OCI-LY7 (cell line): ENCODE results near the gene BTRC. TPM values are rescaled to one million over a fixed set of nuclear protein-coding genes. Genes with fewer than 3 reads are reported as not detected.

Source experiments
- BruUV-seq: library from RNA; stranded (reverse); fragments of 400-500 nt; replicated peaks from 2 replicates; lab custom pipeline; 2021; lab: Mats Ljungman, UMichigan
- CTCF ChIA-PET: fragments of 300-600 bp; sonication (Branson Sonifier 250); formaldehyde crosslinking; loops from one replicate; lab custom pipeline; 2022; ENCODE audit warnings: antibody characterized with exemption; ENCODE audit not compliant: unreplicated experiment; lab: Charles Lee
- POLR2A ChIA-PET: fragments of 300-600 bp; sonication (Branson Sonifier 250); formaldehyde crosslinking; loops from one replicate; lab custom pipeline; 2022; ENCODE audit warnings: antibody characterized with exemption; lab: Charles Lee
- DNase-seq: peaks from one replicate; pipeline ENCODE4 v3.0.0-alpha.2; 2015; ENCODE audit warnings: low spot score
- H2AFZ ChIP-seq: fragments of 200-600 bp; sonication (generic), shearing (Covaris generic); 2 replicates; pipeline ENCODE4 v1.6.1; 2014; ENCODE audit warnings: mild to moderate bottlenecking, antibody characterized with exemption, low read length, moderate library complexity
- H3K27ac ChIP-seq: fragments of 200-600 bp; sonication (generic); 2 replicates; pipeline ENCODE4 v1.5.1; 2014; ENCODE audit warnings: mixed run types, low read depth, mild to moderate bottlenecking, moderate library complexity, low read length, inconsistent platforms; ENCODE audit not compliant: poor library complexity, severe bottlenecking
- H3K36me3 ChIP-seq: fragments of 200-600 bp; sonication (generic); 2 replicates; pipeline ENCODE4 v1.6.1; 2014; ENCODE audit warnings: mild to moderate bottlenecking, antibody characterized with exemption, low read length, moderate library complexity, mixed read lengths; ENCODE audit not compliant: insufficient read depth
- H3K4me1 ChIP-seq: fragments of 200-600 bp; sonication (generic); 2 replicates; pipeline ENCODE4 v1.5.1; 2014; ENCODE audit warnings: mild to moderate bottlenecking, low read length; ENCODE audit not compliant: insufficient read depth, poor library complexity, severe bottlenecking
- H3K4me2 ChIP-seq: fragments of 200-600 bp; sonication (generic); 2 replicates; pipeline ENCODE4 v1.6.1; 2014; ENCODE audit warnings: mild to moderate bottlenecking, low read length
- H3K4me3 ChIP-seq: fragments of 200-600 bp; sonication (generic); 2 replicates; pipeline ENCODE4 v1.5.1; 2014; ENCODE audit warnings: mild to moderate bottlenecking, low read depth, low read length; ENCODE audit not compliant: poor library complexity, severe bottlenecking
- H3K79me2 ChIP-seq: fragments of 200-600 bp; sonication (generic); 2 replicates; pipeline ENCODE4 v1.6.1; 2016; ENCODE audit warnings: low read depth, mild to moderate bottlenecking, low read length, moderate library complexity, mixed read lengths; ENCODE audit not compliant: insufficient read depth
- H3K9me2 ChIP-seq: fragments of 200-600 bp; sonication (generic); 2 replicates; pipeline ENCODE4 v1.6.1; 2016; ENCODE audit warnings: mild to moderate bottlenecking, low read length, mixed read lengths; ENCODE audit not compliant: insufficient read depth
- H3K9me3 ChIP-seq: fragments of 200-600 bp; sonication (generic); 2 replicates; pipeline ENCODE4 v1.6.1; 2014; ENCODE audit warnings: mild to moderate bottlenecking, mixed run types, low read length, mixed read lengths
- H4K20me1 ChIP-seq: fragments of 200-600 bp; sonication (generic); 2 replicates; pipeline ENCODE4 v1.6.1; 2014; ENCODE audit warnings: mild to moderate bottlenecking, antibody characterized with exemption, low read length, moderate library complexity, mixed read lengths; ENCODE audit not compliant: insufficient read depth
- CTCF ChIP-seq: fragments of 200-600 bp; sonication (generic); conservative IDR thresholded peaks from 2 replicates; pipeline ENCODE4 v1.5.1; 2014; ENCODE audit warnings: mild to moderate bottlenecking, antibody characterized with exemption, low read length, moderate library complexity, mixed read lengths
- EZH2phosphoT487 ChIP-seq: fragments of 200-600 bp; sonication (generic); IDR thresholded peaks from 2 replicates; pipeline ENCODE4 v1.6.1; 2018; ENCODE audit warnings: low read depth, borderline replicate concordance, mild to moderate bottlenecking, mixed run types, antibody characterized with exemption, low read length, moderate library complexity, mixed read lengths
- intact Hi-C: fragments of 100-400 bp; cut with micrococcal nuclease; formaldehyde crosslinking; loops from one replicate; pipeline ENCODE4 v1.10.0; 2022; ENCODE audit not compliant: unreplicated experiment
- total RNA-seq, 2 experiments: library from RNA; depleted of rRNA in 1 of 2; stranded (reverse); fragments of >200 nt in 1 of 2; shearing (Covaris generic) in 1 of 2; gene quantifications; 2 replicates each; pipeline ENCODE4 v1.2.3, GENCODE V29; 2014 to 2022

BTRC gene
- total RNA-seq, 2 experiments from 2014 or later = 6.1 to 17.8 TPM

- Histone ChIP-seq H3K9me3 (no peaks in the 10 kb centered on the region), H3K27ac (no peak overlapping the region), H3K79me2 (no peaks in the 10 kb centered on the region), H3K4me2 (no peak overlapping the region), H3K4me1 (peaks cover 20% of the 10 kb centered on the region), H2AFZ (no peak overlapping the region), H3K4me3 (no peak overlapping the region), H4K20me1 (no peaks in the 10 kb centered on the region), H3K36me3 (no peaks in the 10 kb centered on the region), H3K9me2 (no peaks in the 10 kb centered on the region)
- ChIA-PET CTCF (interaction anchor here (0.5 to 1.2 kb wide), 4 partner anchors 9 to 357 kb away, joined by 3 to 5 read pairs (median 3); no protein-coding TSS in a partner anchor), POLR2A (interaction anchor here (0.7 to 1.3 kb wide), 3 partner anchors 9 to 104 kb away, joined by 3 to 4 read pairs (median 3); no protein-coding TSS in a partner anchor)
- intact Hi-C loops = no loop called here
- DNase-seq = no peak
- BruUV-seq = no TSS peak
- no peak for TF ChIP-seq EZH2phosphoT487
- no peak for TF ChIP-seq CTCF
These were observed 217.4 kb downstream of the BTRC start for GRCh38 chr10:101571271-101571925.

DNA sequence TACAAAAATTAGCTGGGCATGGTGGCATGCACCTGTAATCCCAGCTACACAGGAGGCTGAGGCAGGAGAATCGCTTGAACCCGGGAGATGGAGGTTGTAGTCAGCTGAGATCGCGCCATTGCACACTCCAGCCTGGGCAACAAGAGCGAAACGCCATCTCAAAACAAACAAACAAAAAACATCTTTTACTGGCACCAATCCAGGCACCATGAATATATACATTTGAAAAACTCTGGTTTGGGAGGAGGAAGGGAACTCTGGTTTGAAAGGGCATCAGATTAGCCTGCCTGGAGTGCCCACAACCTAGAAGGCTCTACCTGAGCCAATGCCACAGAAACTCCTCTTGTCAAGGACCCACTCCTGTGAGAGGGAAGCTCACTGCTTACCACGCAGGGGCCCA lies 218.2 kb downstream of the BTRC start:
- H3K27ac ChIP-seq = no peak overlapping the region
- H3K4me2 ChIP-seq = no peak overlapping the region
- TF ChIP-seq EZH2phosphoT487 = no peak
- no peak for TF ChIP-seq CTCF
- H3K9me3 ChIP-seq = no peaks in the 10 kb centered on the region
- H3K9me2 ChIP-seq = no peaks in the 10 kb centered on the region
- no peaks in the 10 kb centered on the region for H4K20me1 ChIP-seq
- no peak for DNase-seq
- ChIA-PET CTCF (no interaction called here), POLR2A (no interaction called here)
- H3K79me2 ChIP-seq = no peaks in the 10 kb centered on the region
- intact Hi-C loops = no loop called here
- BruUV-seq = no TSS peak
- H3K36me3 ChIP-seq = no peaks in the 10 kb centered on the region
- no peak overlapping the region for H3K4me3 ChIP-seq
- H3K4me1 ChIP-seq = peaks cover 20% of the 10 kb centered on the region
- H2AFZ ChIP-seq = no peak overlapping the region

GRCh38 chr10:101572785-101573184 lies 218.8 kb downstream of the BTRC start:
- H3K4me1 ChIP-seq = peaks cover 20% of the 10 kb centered on the region
- CTCF ChIA-PET = no interaction called here

More at GRCh38 chr10:101572785-101573184, 218.8 kb downstream of the BTRC start:
- Histone ChIP-seq H3K36me3 (no peaks in the 10 kb centered on the region), H2AFZ (no peak overlapping the region), H3K79me2 (no peaks in the 10 kb centered on the region), H3K4me2 (no peak overlapping the region), H3K27ac (no peak overlapping the region), H4K20me1 (no peaks in the 10 kb centered on the region), H3K4me3 (no peak overlapping the region), H3K9me2 (no peaks in the 10 kb centered on the region), H3K9me3 (no peaks in the 10 kb centered on the region)
- DNase-seq = no peak
- BruUV-seq = no TSS peak
- POLR2A ChIA-PET = no interaction called here
- TF ChIP-seq EZH2phosphoT487 = no peak
- no peak for TF ChIP-seq CTCF
- intact Hi-C loops = no loop called here
